Osteocyte (in vitro differentiated cells): Measurements from ENCODE around the gene IRF6. TPM values are rescaled to one million over a fixed set of nuclear protein-coding genes. Genes with fewer than 3 reads are reported as not detected.

Experiments
- DNase-seq: peaks from one replicate; pipeline ENCODE4 v3.0.0; 2021; ENCODE audit warnings: mixed read lengths; ENCODE audit not compliant: unreplicated experiment; ENCODE audit errors: extremely low spot score
- H3K27ac Mint-ChIP-seq: one replicate; pipeline ENCODE4 v1.8.0; 2021; ENCODE audit warnings: mild to moderate bottlenecking, mixed read lengths; ENCODE audit not compliant: unreplicated experiment
- H3K27me3 Mint-ChIP-seq: one replicate; pipeline ENCODE4 v1.8.0; 2021; ENCODE audit warnings: mixed read lengths; ENCODE audit not compliant: unreplicated experiment
- H3K36me3 Mint-ChIP-seq: one replicate; pipeline ENCODE4 v1.8.0; 2021; ENCODE audit warnings: mixed read lengths; ENCODE audit not compliant: unreplicated experiment
- H3K4me1 Mint-ChIP-seq: one replicate; pipeline ENCODE4 v1.8.0; 2021; ENCODE audit warnings: mixed read lengths; ENCODE audit not compliant: unreplicated experiment
- H3K4me3 Mint-ChIP-seq: one replicate; pipeline ENCODE4 v1.8.0; 2021; ENCODE audit warnings: mild to moderate bottlenecking, moderate library complexity, mixed read lengths; ENCODE audit not compliant: unreplicated experiment
- H3K9me3 Mint-ChIP-seq: one replicate; pipeline ENCODE4 v1.8.0; 2021; ENCODE audit warnings: mixed read lengths; ENCODE audit not compliant: unreplicated experiment
- total RNA-seq: library from RNA; stranded (reverse); gene quantifications from 2 replicates; pipeline ENCODE4 v1.2.1, GENCODE V29; 2021
- TF ChIP-seq, protein P1 (sequence below): fragments of 200-600 bp; sonication (generic); IDR thresholded peaks from 2 replicates; pipeline ENCODE4 v1.5.0; 2021; ENCODE audit warnings: antibody characterized with exemption, mild to moderate bottlenecking, moderate library complexity

The IRF6 gene
- total RNA-seq, 1 donor from 2014 or later, result not detected

DNA sequence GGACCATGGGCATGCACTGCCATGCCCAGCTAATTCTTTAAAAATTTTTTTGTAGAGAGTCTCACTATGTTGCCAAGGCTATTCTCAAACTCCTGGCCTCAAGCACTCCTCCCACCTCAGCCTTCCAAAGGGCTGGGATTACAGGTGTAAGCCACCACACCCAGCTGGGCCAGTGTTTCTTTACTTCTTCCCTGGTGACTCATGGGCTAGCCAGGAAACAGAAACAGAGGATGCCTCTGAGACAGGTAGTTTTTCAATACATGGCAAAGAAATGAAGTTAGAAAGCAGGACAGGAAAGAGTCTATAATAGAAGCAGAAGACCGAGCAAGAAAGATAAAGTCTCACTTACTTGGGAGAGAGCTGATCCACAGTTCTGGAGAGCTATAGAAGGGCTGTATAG lies 14.0 kb downstream of the IRF6 start:
- no peaks in the 10 kb centered on the region for H3K36me3 Mint-ChIP-seq
- no peaks in the 10 kb centered on the region for H3K9me3 Mint-ChIP-seq
- TF ChIP-seq, protein P1, sequence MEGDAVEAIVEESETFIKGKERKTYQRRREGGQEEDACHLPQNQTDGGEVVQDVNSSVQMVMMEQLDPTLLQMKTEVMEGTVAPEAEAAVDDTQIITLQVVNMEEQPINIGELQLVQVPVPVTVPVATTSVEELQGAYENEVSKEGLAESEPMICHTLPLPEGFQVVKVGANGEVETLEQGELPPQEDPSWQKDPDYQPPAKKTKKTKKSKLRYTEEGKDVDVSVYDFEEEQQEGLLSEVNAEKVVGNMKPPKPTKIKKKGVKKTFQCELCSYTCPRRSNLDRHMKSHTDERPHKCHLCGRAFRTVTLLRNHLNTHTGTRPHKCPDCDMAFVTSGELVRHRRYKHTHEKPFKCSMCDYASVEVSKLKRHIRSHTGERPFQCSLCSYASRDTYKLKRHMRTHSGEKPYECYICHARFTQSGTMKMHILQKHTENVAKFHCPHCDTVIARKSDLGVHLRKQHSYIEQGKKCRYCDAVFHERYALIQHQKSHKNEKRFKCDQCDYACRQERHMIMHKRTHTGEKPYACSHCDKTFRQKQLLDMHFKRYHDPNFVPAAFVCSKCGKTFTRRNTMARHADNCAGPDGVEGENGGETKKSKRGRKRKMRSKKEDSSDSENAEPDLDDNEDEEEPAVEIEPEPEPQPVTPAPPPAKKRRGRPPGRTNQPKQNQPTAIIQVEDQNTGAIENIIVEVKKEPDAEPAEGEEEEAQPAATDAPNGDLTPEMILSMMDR, result no peak
- H3K27me3 Mint-ChIP-seq, result peaks cover 82% of the 10 kb centered on the region
- no peak for DNase-seq
- no peak overlapping the region for H3K4me3 Mint-ChIP-seq
- H3K4me1 Mint-ChIP-seq, result no peaks in the 10 kb centered on the region
- no peak overlapping the region for H3K27ac Mint-ChIP-seq

DNA sequence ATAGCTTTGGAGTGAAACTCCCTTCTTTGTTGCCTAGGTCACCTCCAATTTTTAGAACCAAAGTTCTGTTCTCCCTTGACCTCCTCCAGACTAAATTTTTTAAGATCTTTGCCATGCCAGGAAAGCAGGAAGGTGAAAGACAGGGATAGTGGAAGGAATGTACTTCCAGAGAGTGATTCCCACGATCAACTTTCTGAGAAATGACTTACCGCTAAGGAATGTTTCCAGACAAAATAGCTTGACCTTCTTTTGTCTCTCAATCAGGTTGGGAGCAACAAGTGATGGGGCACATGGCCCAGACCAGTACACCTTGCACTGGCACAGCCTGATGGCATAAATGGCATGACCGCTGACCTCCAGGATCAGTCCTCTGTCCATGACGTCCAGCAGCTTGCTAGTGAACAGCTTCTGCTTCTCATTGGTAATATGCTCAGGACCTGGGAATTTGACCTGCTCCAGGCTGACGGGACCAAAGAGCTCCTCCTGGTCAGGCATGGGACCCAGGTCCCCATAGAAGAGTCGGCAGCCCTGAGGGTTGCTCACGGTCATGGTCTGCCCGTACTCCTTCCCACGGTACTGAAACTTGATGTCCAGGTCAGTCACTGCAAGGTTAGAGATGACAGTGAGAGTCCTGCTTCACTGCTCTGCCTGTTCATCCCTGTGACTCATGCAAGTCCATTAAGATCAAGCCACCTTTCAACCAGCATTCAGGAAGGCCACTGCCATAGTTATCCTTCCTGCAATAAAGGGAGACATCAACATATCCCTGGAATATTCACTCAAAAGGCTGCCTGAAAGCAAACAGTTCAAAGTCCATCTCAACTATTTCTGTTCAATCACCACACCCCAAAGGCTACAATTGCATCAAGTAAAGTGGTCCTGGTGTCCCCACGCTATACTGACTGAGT lies 15.4 kb downstream of the IRF6 start:
- no peaks in the 10 kb centered on the region for H3K4me1 Mint-ChIP-seq
- no peaks in the 10 kb centered on the region for H3K9me3 Mint-ChIP-seq
- peaks cover 79% of the 10 kb centered on the region for H3K27me3 Mint-ChIP-seq
- TF ChIP-seq, protein P1, result no peak
- DNase-seq, result no peak
- no peak overlapping the region for H3K27ac Mint-ChIP-seq
- H3K4me3 Mint-ChIP-seq, result no peak overlapping the region
- H3K36me3 Mint-ChIP-seq, result no peaks in the 10 kb centered on the region

DNA sequence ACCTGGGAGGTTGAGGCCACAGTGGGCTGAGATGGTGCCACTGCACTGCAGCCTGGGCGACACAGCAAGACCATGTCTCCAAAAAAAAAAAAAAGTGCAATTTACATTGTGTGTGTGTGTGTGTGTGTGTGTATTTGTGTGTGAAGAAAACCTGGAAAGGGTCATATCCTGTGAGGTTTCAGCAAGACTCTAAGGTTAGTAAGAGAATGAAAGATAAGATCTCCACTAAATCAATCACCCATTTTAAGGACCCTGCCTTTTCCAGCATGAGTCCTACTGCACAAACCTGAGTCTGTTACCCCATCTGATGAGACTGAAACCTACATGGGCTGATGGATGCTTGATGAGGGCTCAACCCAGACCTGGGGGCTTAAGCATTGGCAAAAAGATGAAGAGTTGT lies 16.7 kb downstream of the IRF6 start:
- H3K4me1 Mint-ChIP-seq, result peaks cover 5% of the 10 kb centered on the region
- peaks cover 66% of the 10 kb centered on the region for H3K27me3 Mint-ChIP-seq
- no peak overlapping the region for H3K4me3 Mint-ChIP-seq
- DNase-seq, result no peak
- no peaks in the 10 kb centered on the region for H3K9me3 Mint-ChIP-seq
- no peaks in the 10 kb centered on the region for H3K36me3 Mint-ChIP-seq
- TF ChIP-seq, protein P1, result no peak
- no peak overlapping the region for H3K27ac Mint-ChIP-seq

DNA sequence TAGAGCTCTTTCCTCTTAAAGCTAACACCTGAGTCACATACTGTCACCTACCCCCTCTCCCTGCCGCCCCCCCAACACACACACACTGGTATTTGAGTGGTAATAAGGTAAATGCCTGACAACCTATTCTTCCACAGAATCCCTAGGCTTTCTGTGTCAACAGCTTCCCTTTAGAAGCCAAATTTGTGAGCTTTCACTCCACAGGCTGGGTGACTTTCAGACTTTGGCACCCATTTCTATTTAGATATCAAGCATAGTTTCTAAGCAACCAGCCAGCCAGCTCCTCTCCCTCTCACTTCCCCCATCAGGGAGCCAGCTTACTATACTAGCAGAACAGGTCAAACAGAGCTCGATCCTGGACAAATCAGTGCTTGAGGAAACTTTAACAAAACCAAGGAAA lies 18.4 kb downstream of the IRF6 start:
- H3K27me3 Mint-ChIP-seq, result peaks cover 53% of the 10 kb centered on the region
- no peaks in the 10 kb centered on the region for H3K36me3 Mint-ChIP-seq
- no peak overlapping the region for H3K4me3 Mint-ChIP-seq
- no peaks in the 10 kb centered on the region for H3K9me3 Mint-ChIP-seq
- DNase-seq, result no peak
- TF ChIP-seq, protein P1, result no peak
- no peak overlapping the region for H3K27ac Mint-ChIP-seq
- H3K4me1 Mint-ChIP-seq, result peaks cover 12% of the 10 kb centered on the region

GRCh38 chr1:209786146-209786545 lies 19.8 kb downstream of the IRF6 start:
- Mint-ChIP-seq H3K9me3 (no peaks in the 10 kb centered on the region), H3K36me3 (no peaks in the 10 kb centered on the region), H3K4me3 (no peak overlapping the region), H3K27ac (no peak overlapping the region), H3K4me1 (peaks cover 12% of the 10 kb centered on the region), H3K27me3 (peaks cover 40% of the 10 kb centered on the region)
- DNase-seq, result no peak
- TF ChIP-seq, protein P1, result no peak
